ENCODE measurements around the gene FTO. TPM values are rescaled to one million over a fixed set of nuclear protein-coding genes. Genes with fewer than 3 reads are reported as not detected.
A peak's percentile ranks its signal among the peaks of the same experiment; 100 is the strongest.

The FTO gene
- polyA plus RNA-seq, 1 donor from 2014 or later: 80.1 TPM

GRCh38 chr16:54193665-54194333 lies 489.8 kb downstream of the FTO start:
- H3K27ac ChIP-seq (ENCODE audit: low read length): no peak overlapping the region
- H3K4me3 ChIP-seq (ENCODE audit: low read length): no peak overlapping the region

GRCh38 chr16:54194334-54194743 lies 490.4 kb downstream of the FTO start:
- Histone ChIP-seq H3K4me3 (ENCODE audit: low read length) (no peak overlapping the region), H3K79me2 (replicated peaks; ENCODE audit: insufficient read depth, low read length) (no peaks in the 10 kb centered on the region), H3K27me3 (ENCODE audit: insufficient read depth, low read depth, low read length) (no peaks in the 10 kb centered on the region), H3K27ac (ENCODE audit: low read length) (no peak overlapping the region), H4K20me1 (ENCODE audit: insufficient read depth) (no peaks in the 10 kb centered on the region), H2AFZ (ENCODE audit: low read depth, low read length) (no peak overlapping the region), H3K9me2 (ENCODE audit: insufficient read depth, low read length) (no peaks in the 10 kb centered on the region), H3K9me3 (ENCODE audit: low read length) (no peaks in the 10 kb centered on the region), H3K36me3 (ENCODE audit: insufficient read depth, low read length) (no peaks in the 10 kb centered on the region), H3F3A (ENCODE audit: insufficient read depth, low read length, poor library complexity, severe bottlenecking) (no peaks in the 10 kb centered on the region), H3K9ac (ENCODE audit: low read length) (no peak overlapping the region), H3K4me2 (ENCODE audit: low read length) (no peak overlapping the region)
- TF ChIP-seq POLR2AphosphoS5 (IDR thresholded peaks at IDR 0.05) (no peak), RAD21 (conservative IDR thresholded peaks at IDR 0.05) (no peak), EZH2 (IDR thresholded peaks at IDR 0.05; ENCODE audit: borderline replicate concordance, insufficient read depth, low read length, poor library complexity, severe bottlenecking) (no peak), CTCF (IDR thresholded peaks at IDR 0.05; ENCODE audit: poor library complexity, severe bottlenecking) (no peak), MXI1 (conservative IDR thresholded peaks at IDR 0.05; ENCODE audit: poor library complexity, severe bottlenecking) (no peak), TAF1 (IDR thresholded peaks at IDR 0.05; ENCODE audit: low read depth) (no peak), EP300 (conservative IDR thresholded peaks at IDR 0.05; ENCODE audit: poor library complexity, severe bottlenecking) (no peak), SMC3 (conservative IDR thresholded peaks at IDR 0.05; ENCODE audit: poor library complexity) (no peak), REST (IDR thresholded peaks at IDR 0.05; ENCODE audit: borderline replicate concordance) (no peak)

More at GRCh38 chr16:54193665-54194333, 489.8 kb downstream of the FTO start:
- no peak overlapping the region for H3K4me2 ChIP-seq (ENCODE audit: low read length)
- no peak overlapping the region for H2AFZ ChIP-seq (ENCODE audit: low read depth, low read length)
- no peaks in the 10 kb centered on the region for H3F3A ChIP-seq (ENCODE audit: insufficient read depth, low read length, poor library complexity, severe bottlenecking)
- H3K9ac ChIP-seq (ENCODE audit: low read length): no peak overlapping the region
- no peaks in the 10 kb centered on the region for H3K27me3 ChIP-seq (ENCODE audit: insufficient read depth, low read depth, low read length)
- no peaks in the 10 kb centered on the region for H3K9me3 ChIP-seq (ENCODE audit: low read length)
- no peaks in the 10 kb centered on the region for H3K36me3 ChIP-seq (ENCODE audit: insufficient read depth, low read length)
- H3K9me2 ChIP-seq (ENCODE audit: insufficient read depth, low read length): no peaks in the 10 kb centered on the region
- no peaks in the 10 kb centered on the region for H4K20me1 ChIP-seq (ENCODE audit: insufficient read depth)
- H3K79me2 ChIP-seq (replicated peaks; ENCODE audit: insufficient read depth, low read length): no peaks in the 10 kb centered on the region
- TF ChIP-seq RAD21 (conservative IDR thresholded peaks at IDR 0.05) (peak; percentile 29), EZH2 (IDR thresholded peaks at IDR 0.05; ENCODE audit: borderline replicate concordance, insufficient read depth, low read length, poor library complexity, severe bottlenecking) (no peak), CTCF (IDR thresholded peaks at IDR 0.05; ENCODE audit: poor library complexity, severe bottlenecking) (peak; percentile 40)

Measured in neural cell (in vitro differentiated cells).